AG09309 (cell line): ENCODE results near the gene TVP23A.
A peak's percentile ranks its signal among the peaks of the same experiment; 100 is the strongest.
"Not testable (repeated sequence)": the region's sequence is repeated elsewhere in the genome, so short reads cannot be mapped to it uniquely, and the experiment has no call there.

Source experiments
- DNase-seq: peaks from one replicate; pipeline ENCODE4 v3.0.0-alpha.2; 2010; ENCODE audit warnings: low read depth
- H3K4me3 ChIP-seq: 2 replicates; pipeline ENCODE4 v1.5.1; 2011; ENCODE audit warnings: mild to moderate bottlenecking, low read depth, low read length, moderate library complexity; ENCODE audit not compliant: control insufficient read depth
- TF ChIP-seq, protein P1 (sequence below): IDR thresholded peaks from 2 replicates; pipeline ENCODE4 v1.5.1; 2011; ENCODE audit warnings: mild to moderate bottlenecking, low read depth, low read length, inconsistent platforms; ENCODE audit not compliant: insufficient read depth, control insufficient read depth; ENCODE audit errors: missing control alignments

TVP23A gene

DNA sequence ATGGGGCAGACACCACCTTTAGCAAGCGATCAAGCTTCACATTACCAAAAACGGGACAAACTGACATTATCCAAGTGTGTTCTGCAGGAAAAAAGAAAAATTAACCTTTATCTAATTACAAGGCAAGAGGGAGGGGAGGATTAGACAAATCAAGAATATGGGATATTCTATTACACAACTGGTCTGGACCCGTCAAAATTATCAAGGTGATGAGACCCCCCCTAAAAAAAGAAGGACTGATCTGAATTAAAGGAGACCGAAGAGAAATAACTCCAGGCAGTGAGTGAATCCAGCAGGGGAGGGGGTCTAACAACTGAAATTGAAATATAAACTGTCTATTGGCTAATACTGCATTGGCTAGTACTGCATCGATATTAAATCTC lies 75.4 kb downstream of the TVP23A start:
- TF ChIP-seq, protein P1, sequence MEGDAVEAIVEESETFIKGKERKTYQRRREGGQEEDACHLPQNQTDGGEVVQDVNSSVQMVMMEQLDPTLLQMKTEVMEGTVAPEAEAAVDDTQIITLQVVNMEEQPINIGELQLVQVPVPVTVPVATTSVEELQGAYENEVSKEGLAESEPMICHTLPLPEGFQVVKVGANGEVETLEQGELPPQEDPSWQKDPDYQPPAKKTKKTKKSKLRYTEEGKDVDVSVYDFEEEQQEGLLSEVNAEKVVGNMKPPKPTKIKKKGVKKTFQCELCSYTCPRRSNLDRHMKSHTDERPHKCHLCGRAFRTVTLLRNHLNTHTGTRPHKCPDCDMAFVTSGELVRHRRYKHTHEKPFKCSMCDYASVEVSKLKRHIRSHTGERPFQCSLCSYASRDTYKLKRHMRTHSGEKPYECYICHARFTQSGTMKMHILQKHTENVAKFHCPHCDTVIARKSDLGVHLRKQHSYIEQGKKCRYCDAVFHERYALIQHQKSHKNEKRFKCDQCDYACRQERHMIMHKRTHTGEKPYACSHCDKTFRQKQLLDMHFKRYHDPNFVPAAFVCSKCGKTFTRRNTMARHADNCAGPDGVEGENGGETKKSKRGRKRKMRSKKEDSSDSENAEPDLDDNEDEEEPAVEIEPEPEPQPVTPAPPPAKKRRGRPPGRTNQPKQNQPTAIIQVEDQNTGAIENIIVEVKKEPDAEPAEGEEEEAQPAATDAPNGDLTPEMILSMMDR: no peak
- no peak for DNase-seq
- H3K4me3 ChIP-seq: peak overlapping the region; percentile 10; the same call in 1 of the 2 replicates

DNA sequence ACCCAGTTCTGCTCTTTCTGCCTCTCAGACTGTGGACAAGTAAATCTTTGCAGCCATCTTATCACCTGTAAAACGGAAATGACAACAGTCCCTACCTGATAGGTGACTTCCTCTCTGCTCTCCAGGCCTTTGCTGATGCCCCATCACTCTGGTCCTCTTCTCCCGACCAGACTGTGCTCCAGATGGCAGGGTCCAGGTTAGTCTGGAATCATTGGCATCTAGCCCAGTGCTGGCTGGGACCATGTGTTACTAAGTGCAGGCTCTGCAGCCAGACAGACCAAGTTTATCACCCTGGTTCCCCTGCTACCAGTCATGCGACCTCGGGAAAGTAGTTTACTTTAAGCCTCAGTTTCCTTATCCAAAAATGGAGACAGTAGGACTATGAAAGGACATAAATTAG lies 76.8 kb downstream of the TVP23A start:
- TF ChIP-seq, protein P1: no peak
- no peak overlapping the region for H3K4me3 ChIP-seq
- DNase-seq: no peak

DNA sequence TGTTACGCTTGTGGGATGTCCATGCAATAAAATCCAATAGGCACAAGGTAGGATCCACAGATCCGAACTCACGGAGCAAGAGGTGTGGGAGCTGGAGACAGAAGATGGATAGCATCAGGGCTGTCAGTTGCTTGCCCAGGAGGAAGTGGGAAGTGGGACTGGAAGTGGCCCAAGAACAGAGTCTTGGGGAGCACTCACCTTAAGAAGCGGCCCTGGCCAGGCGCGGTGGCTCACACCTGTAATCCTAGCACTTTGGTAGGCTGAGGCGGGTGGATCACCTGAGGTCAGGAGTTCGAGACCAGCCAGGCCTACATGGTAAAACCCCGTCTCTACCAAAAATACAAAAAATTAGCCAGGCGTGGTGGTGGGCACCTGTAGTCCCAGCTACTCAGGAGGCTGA lies 77.3 kb downstream of the TVP23A start:
- not testable (repeated sequence) for H3K4me3 ChIP-seq, DNase-seq

DNA sequence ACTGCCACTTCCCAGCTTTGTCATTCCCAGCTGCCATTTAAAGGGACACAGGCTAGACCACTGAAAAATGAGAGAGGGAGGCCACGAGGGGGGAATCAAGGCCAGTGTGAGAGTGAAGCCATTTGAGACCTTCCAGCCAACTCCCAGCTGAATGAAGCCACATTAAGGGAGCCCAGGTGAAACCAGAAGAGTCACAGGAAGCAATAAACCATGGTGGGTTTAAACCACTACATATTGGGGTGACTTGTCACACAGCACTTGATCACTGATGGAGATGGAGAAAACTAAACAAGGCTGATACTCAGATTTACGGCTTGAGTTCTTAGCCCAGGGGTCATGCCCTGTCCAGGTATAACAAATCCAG lies 77.8 kb downstream of the TVP23A start:
- no peak overlapping the region for H3K4me3 ChIP-seq
- no peak for DNase-seq
- TF ChIP-seq, protein P1: no peak

DNA sequence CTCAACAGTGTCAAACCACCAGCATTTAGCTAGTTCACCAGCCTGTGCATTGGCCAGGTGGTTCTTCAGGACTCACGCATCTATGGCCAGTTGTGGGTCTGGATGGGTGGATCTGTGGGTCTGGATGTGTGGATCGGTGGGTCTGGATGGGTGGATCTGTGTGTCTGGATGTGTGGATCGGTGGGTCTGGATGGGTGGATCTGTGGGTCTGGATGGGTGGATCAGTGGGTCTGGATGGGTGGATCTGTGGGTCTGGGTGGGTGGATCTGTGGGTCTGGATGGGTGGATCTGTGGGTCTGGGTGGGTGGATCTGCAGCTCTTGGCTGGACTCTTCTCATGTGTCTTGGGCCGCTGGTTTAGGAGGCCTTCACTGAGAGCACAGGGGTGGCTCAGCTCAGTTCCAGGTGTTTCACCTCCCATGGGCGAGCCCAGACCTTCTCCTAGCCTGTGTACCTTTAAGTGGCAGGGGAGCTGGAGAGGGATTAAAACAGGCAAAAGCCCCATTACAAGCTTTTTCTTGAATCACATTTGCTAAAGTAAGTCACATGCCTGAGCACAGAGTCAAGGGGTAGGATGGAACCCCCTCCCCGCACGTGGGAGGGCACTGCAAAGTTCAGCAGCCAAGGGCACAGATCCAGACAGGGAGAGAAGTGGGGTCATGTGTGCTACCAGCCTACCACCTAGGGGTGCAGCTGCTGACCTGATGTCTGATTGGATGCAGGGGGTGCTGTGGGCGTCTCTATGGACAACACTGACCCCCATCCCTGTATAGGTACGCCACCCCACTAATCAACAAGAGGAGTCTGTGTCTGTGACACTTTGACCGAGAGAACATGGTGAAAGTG lies 78.4 kb downstream of the TVP23A start:
- H3K4me3 ChIP-seq: no peak overlapping the region
- DNase-seq: no peak
- TF ChIP-seq, protein P1: no peak

DNA sequence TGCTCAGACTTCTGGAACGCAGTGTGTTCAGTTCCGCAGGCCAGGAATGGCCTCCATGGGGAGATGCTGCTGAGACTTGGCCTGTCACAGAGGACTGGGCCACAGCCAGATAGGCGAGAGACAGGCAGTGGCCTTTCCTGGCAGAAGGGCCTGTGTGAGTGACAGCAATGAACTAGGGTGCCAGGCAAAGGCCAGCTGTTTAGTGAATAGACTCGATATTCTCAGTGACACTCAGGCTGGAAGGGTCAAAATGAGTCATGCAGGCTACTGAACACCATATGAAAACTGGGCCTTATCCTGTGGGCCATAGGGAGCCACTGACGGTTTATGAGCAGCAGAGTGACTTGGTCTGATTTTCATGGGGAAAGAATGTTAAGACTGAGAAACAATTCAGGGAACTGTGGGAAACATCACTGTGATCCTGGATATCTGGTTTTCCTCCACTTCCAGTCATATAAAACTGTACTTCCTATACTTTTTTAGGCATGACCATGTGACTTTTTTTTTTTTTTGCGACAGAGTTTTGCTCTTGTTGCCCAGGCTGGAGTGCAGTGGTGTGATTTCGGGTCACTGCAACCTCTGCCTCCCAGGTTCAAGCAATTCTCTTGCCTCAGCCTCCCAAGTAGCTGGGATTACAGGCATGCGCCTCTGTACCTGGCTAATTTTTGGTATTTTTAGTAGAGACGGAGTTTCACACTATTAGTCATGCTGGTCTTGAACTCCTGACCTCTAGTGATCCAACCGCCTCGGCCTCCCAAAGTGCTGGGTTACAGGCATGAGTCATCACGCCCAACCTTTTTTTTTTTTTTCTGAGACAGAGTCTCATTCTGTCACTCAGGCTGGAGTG lies 80.1 kb downstream of the TVP23A start:
- TF ChIP-seq, protein P1: no peak
- no peak overlapping the region for H3K4me3 ChIP-seq
- peak; percentile 14 for DNase-seq

DNA sequence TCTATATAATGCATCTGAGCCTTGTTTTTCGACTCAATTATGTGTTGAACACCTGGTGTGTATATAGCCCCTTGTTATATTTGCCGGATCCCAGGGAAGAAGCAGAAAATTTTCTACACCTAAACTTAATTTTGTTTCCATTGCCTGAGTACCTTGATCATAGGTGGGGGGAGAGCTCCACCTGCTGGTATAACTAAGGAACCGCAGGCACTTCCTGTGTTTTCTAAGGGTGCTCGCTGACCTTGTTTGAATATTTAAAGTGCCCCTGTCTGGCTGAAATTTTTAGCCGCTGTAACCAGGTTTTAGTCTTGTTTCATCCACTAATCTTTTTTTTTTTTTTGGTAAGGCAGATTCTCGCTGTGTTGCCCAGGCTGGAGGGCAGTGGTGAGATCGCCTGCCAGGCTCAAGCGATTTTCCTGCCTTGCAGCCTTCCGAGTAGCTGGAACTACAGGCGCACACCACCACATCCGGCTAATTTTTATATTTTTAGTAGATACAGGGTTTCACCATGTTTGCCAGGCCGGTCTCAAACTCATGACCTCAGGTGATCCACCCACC lies 81.4 kb downstream of the TVP23A start:
- TF ChIP-seq, protein P1: peak; percentile 87
- H3K4me3 ChIP-seq: no peak overlapping the region
- no peak for DNase-seq
